Mucosa of descending colon (tissue), 3 donors: ENCODE results near the gene ZNF3. TPM values are rescaled to one million over a fixed set of nuclear protein-coding genes. Genes with fewer than 3 reads are reported as not detected.

Experiments
- ATAC-seq: fragments of 200-7000 bp; cut with Tn5 transposase; one replicate; pipeline ENCODE4 v1.9.1; 2020; ENCODE audit warnings: mild to moderate bottlenecking, moderate library complexity
- DNase-seq, 3 donors: peaks; one replicate each; pipeline ENCODE4 v3.0.0-alpha.2; 2020
- H3K36me3 ChIP-seq: fragments of 200-600 bp; one replicate; pipeline ENCODE4 v1.8.0; 2021; ENCODE audit warnings: low read depth, mild to moderate bottlenecking
- H3K4me1 ChIP-seq: fragments of 200-600 bp; one replicate; pipeline ENCODE4 v1.8.0; 2021; ENCODE audit warnings: low read depth, mild to moderate bottlenecking
- H3K4me3 ChIP-seq: fragments of 200-600 bp; one replicate; pipeline ENCODE4 v1.8.0; 2021; ENCODE audit warnings: mild to moderate bottlenecking
- H3K9me3 ChIP-seq: fragments of 200-600 bp; one replicate; pipeline ENCODE4 v1.8.0; 2021; ENCODE audit warnings: mild to moderate bottlenecking
- CTCF ChIP-seq: fragments of 200-600 bp; IDR thresholded peaks from one replicate; pipeline ENCODE4 v1.8.0; 2022; ENCODE audit warnings: antibody characterized with exemption, mild to moderate bottlenecking
- intact Hi-C, 2 donors: fragments of 100-400 bp; cut with DNase I in 1 of 2; cut with micrococcal nuclease in 1 of 2; formaldehyde crosslinking; loops; one replicate each; pipeline versions ENCODE4 v1.11.0 to v1.11.1; 2022; cut with DNase I, micrococcal nuclease
- total RNA-seq, 3 donors: library from RNA; stranded (reverse); fragmentation: NEBNext Ultra II Directional in 2 of 3; extraction: Animal tissue kit (Norgen Biotek cat#: 25700) in 2 of 3; gene quantifications; one replicate each; pipeline versions ENCODE4 v1.2.1 to v1.2.4, GENCODE V29; 2021 to 2023
- donor health status: DM: no; HTN: no; CAD: no; lungs with moderate emphysema.
- donor health status: DM: no; HTN: no; CAD: no.
- donor health status: DM: no; HTN: yes; CAD: no.

The ZNF3 gene
- total RNA-seq, 3 donors from 2014 or later, result 32.6 to 46.1 (median 35.8) TPM

- TF ChIP-seq CTCF, result no peak
- Histone ChIP-seq H3K4me1 (peaks cover 9% of the 10 kb centered on the region), H3K9me3 (no peaks in the 10 kb centered on the region), H3K36me3 (peaks cover 5% of the 10 kb centered on the region), H3K4me3 (no peak overlapping the region)
- no peak for ATAC-seq
- DNase-seq, result no peak
- intact Hi-C loops, result no loop called here
Measured at GRCh38 chr7:100099452-100099851, 17.9 kb upstream of the ZNF3 start.

- H3K4me3 ChIP-seq, result no peak overlapping the region
- ATAC-seq (no peak), DNase-seq (no peak)
- peaks cover 9% of the 10 kb centered on the region for H3K4me1 ChIP-seq
- peaks cover 5% of the 10 kb centered on the region for H3K36me3 ChIP-seq
- H3K9me3 ChIP-seq, result no peaks in the 10 kb centered on the region
- intact Hi-C loops, result no loop called here
- TF ChIP-seq CTCF, result no peak
Measured at GRCh38 chr7:100098913-100099312, 17.4 kb upstream of the ZNF3 start.

- TF ChIP-seq CTCF, result no peak
- no peak for DNase-seq
- Histone ChIP-seq H3K4me3 (no peak overlapping the region), H3K9me3 (no peaks in the 10 kb centered on the region), H3K36me3 (peaks cover 12% of the 10 kb centered on the region), H3K4me1 (peaks cover 6% of the 10 kb centered on the region)
- intact Hi-C loops, result no loop called here
- no peak for ATAC-seq
Measured at GRCh38 chr7:100095704-100096103, 14.2 kb upstream of the ZNF3 start.

GRCh38 chr7:100095289-100095688 lies 13.8 kb upstream of the ZNF3 start:
- no peak for ATAC-seq
- no peak for TF ChIP-seq CTCF
- intact Hi-C loops, result no loop called here
- DNase-seq, result no peak
- Histone ChIP-seq H3K4me3 (no peak overlapping the region), H3K9me3 (no peaks in the 10 kb centered on the region), H3K4me1 (peaks cover 6% of the 10 kb centered on the region), H3K36me3 (peaks cover 12% of the 10 kb centered on the region)

GRCh38 chr7:100093925-100094486 lies 12.5 kb upstream of the ZNF3 start:
- Histone ChIP-seq H3K36me3 (peaks cover 12% of the 10 kb centered on the region), H3K4me1 (no peaks in the 10 kb centered on the region), H3K4me3 (no peak overlapping the region), H3K9me3 (no peaks in the 10 kb centered on the region)
- TF ChIP-seq CTCF, result no peak
- intact Hi-C loops, result no loop called here
- DNase-seq (no peak), ATAC-seq (no peak)

- no peak for DNase-seq
- Histone ChIP-seq H3K9me3 (no peaks in the 10 kb centered on the region), H3K36me3 (peaks cover 12% of the 10 kb centered on the region), H3K4me3 (no peak overlapping the region), H3K4me1 (no peaks in the 10 kb centered on the region)
- intact Hi-C loops, result no loop called here
- ATAC-seq, result no peak
- TF ChIP-seq CTCF, result no peak
Measured at GRCh38 chr7:100093498-100093897, 12.0 kb upstream of the ZNF3 start.
